ENCODE data around the gene TPP1.

DNA sequence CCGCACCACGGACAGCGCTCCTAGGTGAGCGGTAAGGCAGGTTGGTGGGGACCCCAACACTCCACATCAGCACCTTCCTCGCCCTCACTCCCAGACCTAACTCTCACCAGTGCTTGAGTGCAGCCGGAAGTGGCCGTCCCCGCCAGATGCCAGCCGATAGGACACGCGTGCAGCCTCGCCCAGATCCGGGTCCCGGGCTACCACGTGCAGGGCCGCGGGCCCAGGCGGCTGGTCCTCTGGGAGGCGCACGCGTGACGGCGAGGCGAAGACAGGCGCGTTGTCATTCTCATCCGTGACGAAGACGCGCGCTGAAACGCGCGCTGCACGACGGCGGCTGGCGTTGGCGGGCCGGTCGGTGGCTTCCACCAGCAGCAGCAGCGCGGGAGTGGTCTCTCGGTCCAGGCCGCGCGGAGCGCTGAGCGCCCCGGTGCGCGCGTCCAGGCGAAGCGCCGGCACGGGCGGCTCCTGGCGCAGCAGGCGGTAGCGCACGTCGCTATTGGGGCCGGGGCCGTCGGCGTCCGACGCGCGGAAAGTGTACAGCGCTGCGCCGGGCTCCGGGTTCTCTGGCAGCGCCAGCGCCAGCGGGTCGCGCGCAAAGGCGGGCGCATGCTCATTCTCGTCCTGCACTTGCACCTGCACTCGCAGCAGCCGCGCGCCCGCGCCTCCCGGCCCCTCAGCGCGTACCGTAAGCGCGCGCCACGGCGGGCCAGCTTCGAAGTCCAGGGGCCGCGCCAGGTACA lies 10.8 kb upstream of the TPP1 start:
- TF ChIP-seq, protein P1, sequence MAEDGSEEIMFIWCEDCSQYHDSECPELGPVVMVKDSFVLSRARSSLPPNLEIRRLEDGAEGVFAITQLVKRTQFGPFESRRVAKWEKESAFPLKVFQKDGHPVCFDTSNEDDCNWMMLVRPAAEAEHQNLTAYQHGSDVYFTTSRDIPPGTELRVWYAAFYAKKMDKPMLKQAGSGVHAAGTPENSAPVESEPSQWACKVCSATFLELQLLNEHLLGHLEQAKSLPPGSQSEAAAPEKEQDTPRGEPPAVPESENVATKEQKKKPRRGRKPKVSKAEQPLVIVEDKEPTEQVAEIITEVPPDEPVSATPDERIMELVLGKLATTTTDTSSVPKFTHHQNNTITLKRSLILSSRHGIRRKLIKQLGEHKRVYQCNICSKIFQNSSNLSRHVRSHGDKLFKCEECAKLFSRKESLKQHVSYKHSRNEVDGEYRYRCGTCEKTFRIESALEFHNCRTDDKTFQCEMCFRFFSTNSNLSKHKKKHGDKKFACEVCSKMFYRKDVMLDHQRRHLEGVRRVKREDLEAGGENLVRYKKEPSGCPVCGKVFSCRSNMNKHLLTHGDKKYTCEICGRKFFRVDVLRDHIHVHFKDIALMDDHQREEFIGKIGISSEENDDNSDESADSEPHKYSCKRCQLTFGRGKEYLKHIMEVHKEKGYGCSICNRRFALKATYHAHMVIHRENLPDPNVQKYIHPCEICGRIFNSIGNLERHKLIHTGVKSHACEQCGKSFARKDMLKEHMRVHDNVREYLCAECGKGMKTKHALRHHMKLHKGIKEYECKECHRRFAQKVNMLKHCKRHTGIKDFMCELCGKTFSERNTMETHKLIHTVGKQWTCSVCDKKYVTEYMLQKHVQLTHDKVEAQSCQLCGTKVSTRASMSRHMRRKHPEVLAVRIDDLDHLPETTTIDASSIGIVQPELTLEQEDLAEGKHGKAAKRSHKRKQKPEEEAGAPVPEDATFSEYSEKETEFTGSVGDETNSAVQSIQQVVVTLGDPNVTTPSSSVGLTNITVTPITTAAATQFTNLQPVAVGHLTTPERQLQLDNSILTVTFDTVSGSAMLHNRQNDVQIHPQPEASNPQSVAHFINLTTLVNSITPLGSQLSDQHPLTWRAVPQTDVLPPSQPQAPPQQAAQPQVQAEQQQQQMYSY (CRISPR knock-in tag; IDR thresholded peaks at IDR 0.05) = no peak
- TF ChIP-seq, protein P2, sequence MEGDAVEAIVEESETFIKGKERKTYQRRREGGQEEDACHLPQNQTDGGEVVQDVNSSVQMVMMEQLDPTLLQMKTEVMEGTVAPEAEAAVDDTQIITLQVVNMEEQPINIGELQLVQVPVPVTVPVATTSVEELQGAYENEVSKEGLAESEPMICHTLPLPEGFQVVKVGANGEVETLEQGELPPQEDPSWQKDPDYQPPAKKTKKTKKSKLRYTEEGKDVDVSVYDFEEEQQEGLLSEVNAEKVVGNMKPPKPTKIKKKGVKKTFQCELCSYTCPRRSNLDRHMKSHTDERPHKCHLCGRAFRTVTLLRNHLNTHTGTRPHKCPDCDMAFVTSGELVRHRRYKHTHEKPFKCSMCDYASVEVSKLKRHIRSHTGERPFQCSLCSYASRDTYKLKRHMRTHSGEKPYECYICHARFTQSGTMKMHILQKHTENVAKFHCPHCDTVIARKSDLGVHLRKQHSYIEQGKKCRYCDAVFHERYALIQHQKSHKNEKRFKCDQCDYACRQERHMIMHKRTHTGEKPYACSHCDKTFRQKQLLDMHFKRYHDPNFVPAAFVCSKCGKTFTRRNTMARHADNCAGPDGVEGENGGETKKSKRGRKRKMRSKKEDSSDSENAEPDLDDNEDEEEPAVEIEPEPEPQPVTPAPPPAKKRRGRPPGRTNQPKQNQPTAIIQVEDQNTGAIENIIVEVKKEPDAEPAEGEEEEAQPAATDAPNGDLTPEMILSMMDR (IDR thresholded peaks at IDR 0.05 in 2 of 3, conservative IDR thresholded peaks at IDR 0.05 in 1 of 3; ENCODE audit: control insufficient read depth in 2 of 3, extremely low read depth in 1 of 3, insufficient read depth in 1 of 3, low read depth in 3 of 3, low read length in 3 of 3) = no peak
- TF ChIP-seq, protein P3, sequence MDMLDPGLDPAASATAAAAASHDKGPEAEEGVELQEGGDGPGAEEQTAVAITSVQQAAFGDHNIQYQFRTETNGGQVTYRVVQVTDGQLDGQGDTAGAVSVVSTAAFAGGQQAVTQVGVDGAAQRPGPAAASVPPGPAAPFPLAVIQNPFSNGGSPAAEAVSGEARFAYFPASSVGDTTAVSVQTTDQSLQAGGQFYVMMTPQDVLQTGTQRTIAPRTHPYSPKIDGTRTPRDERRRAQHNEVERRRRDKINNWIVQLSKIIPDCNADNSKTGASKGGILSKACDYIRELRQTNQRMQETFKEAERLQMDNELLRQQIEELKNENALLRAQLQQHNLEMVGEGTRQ (IDR thresholded peaks at IDR 0.05; ENCODE audit: borderline replicate concordance, low read depth, low read length) = no peak

Data from GM12878 (cell line).